GM21717 (cell line): ENCODE results near the gene SCRN1.
"Not testable (repeated sequence)": the region's sequence is repeated elsewhere in the genome, so short reads cannot be mapped to it uniquely, and the experiment has no call there.

Experiments
- ATAC-seq: cut with Tn5 transposase; IDR thresholded peaks from one replicate; pipeline ENCODE4 v1.9.1; 2021; ENCODE audit warnings: mild to moderate bottlenecking, moderate library complexity; ENCODE audit not compliant: unreplicated experiment

The SCRN1 gene

DNA sequence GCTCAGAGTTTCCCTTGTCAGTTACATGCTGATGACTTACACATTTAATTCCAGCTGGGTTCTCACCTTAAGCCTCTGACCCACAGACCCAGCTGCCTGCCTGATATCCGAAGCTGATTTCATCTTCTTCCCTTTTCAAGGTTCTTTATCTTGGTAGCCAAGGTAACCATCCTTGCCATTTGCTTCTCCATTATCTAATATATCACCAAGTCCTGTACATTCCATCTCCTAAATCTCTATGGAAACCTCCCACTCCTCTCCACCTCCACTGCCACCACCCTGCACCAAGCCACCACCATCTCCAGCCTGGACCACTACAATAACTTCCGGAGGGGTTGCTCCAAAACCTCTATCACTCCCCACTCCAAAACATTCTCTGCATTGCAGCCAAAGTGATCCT, 19.9 kb downstream of the SCRN1 start:
- ATAC-seq = no peak

DNA sequence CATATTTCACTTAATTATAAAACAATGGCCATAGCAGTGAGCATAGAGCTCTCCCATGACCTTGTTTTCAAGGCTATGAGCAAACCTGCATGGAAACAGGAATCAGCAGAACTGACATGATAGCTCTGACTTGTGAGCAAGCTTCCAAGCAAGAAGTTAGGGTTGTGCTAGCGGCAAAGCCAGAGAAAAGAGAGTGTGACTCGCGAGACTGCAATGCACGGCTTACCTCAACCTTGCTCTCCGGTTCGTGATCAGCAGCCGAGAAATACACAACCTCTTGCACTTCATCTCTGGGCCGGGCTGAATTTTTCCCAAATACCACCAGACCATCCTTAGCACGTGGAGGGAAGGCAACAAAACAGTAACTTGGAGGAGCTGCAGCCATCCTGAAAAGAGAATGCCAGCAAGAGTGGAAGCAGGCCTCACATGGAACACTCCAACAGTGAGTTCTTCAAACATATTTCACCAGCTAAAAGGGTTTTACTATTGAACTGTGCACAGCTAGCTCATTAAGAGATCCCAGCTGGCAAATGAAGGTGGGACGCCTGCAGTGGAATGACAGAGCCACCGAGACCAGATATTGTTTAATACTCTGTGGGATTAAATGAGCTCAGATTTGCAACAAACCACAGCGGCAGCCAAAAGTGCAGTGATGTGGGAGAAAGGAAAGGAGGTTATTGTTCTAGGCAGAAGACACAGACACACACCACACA, 20.8 kb downstream of the SCRN1 start:
- ATAC-seq = no peak

DNA sequence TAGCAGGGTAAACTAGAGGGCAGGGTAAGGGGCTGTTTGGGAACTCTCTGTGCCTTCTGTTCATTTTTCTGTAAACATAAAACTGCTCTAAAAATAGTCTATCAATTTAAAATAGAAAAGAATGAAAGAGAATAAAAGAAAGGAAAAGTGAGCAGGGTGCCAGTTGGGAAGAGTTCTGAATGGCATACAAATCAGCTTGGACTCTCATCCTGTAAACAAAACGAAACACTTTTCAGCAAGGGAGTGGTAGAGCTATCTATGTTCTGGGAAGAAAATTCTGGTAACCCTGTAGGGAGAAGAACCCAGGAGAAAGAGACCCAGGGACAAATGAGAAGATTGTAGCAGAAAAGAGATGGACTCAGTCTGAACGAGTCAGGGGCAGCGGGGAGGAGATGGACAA, 24.6 kb downstream of the SCRN1 start:
- ATAC-seq = no peak

DNA sequence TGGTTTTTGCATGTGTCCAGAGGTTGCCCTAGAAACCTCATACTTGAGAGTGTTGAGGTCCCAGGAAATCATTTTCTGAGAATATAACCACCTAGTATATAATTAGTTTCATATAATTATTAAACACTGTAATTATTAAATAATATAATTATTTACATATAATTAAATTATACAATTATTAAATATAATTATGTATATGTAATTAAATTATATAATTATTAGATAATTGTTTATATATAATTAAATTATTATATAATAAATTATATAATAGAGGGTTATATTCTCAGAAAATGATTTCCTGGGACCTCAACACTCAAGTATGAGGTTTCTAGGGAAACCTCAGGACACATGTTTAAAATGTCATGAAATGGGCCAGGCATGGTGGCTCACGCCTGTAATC, 27.6 kb downstream of the SCRN1 start:
- ATAC-seq = no peak

DNA sequence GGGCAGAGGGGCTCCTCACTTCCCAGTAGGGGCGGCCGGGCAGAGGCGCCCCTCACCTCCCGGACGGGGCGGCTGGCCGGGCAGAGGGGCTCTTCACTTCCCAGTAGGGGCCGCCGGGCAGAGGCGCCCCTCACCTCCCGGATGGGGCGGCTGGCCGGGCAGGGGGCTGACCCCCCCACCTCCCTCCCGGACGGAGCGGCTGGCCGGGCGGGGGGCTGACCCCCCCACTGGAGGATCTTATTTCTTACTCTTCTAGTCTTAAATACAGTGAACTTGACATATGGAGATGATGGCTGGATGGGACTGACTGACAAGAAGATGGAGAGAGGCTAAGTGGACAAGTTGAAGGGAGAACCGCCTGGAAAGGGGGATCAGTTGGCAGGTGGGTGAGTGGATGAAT, 28.0 kb downstream of the SCRN1 start:
- ATAC-seq = not testable (repeated sequence)

DNA sequence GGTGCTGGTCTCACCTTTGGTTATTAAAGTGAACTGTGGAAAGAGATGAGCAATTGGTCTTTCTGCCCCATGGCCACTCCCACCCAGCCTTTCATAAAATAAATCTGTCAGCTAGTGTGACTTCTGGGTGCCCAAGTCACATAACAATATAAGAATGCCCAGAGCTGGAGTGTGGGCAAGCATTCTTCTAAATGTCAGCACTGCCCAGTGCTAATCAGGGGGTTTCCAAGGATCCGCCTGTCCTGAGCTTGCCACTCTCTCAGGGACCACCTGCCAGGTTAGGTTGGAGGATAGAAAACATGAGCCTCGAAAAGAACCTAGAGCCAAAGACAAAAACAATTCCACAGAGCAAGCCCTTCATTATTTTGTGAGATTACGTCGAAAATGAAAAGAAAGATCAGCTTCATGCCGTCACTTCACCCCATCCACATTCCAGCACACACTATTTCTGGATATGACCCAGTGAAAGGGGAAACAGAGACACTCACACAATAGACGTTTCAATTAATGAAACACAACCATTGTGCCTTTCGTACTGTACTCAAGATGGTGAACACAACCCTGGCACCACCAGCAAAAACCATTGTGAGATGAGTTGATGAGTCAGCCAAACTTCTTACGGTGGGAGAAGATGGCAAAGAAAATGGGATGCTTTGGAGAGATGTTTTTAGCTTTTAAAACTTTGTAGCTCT, 30.8 kb downstream of the SCRN1 start:
- no peak for ATAC-seq

DNA sequence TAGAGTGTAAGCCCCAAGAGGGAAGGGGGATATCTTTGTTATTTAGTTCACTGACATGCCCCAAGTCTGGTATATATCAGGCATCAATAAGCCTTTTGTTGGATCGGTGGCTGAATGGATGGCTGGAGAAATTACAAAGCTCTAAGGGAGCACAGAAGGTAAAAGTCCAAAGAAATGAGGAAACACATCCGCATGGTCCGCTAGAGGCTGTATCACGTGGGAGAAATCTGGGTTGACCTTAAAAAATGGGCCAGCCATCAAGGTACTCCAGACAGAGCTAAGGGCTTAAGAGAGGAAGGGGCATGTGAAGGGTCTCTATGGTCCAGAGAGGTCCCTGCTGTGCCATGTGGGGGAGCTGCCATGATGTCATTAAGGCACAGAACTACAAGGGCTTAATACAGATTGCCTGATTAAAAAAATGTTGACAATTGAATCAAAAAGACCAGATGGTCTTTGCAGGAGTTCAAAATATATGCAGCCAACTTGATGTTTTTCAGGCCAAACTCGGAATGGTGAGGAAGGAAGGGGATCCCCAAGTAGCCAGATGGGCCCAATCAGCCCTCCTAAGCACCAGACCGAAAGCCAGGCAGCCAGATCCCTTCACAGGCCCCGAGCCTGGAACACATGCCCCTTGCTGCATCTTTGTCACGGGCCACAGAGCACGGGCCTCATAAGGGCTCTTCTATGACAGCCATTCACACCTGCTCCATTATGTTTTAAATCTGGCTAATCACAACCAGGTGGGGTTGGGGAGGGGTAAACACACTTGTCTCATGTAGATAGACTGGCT, 31.9 kb downstream of the SCRN1 start:
- no peak for ATAC-seq

DNA sequence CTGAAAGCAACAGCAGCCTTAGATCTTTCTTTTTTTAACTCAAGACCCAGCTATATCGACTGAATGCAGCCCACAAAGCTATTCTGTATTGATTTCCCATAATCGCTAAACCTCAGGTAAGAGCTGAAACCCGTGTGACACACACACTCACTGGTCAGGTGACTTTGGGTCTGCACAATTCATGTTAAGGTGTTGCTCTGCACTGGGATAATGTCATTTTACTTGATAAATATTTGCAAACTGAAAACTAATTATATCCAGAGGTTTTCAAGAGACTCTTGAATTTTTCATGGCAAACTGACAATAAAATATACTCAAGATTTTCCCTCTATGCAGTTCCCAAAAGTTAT, 33.1 kb downstream of the SCRN1 start:
- ATAC-seq = peak; percentile 27

DNA sequence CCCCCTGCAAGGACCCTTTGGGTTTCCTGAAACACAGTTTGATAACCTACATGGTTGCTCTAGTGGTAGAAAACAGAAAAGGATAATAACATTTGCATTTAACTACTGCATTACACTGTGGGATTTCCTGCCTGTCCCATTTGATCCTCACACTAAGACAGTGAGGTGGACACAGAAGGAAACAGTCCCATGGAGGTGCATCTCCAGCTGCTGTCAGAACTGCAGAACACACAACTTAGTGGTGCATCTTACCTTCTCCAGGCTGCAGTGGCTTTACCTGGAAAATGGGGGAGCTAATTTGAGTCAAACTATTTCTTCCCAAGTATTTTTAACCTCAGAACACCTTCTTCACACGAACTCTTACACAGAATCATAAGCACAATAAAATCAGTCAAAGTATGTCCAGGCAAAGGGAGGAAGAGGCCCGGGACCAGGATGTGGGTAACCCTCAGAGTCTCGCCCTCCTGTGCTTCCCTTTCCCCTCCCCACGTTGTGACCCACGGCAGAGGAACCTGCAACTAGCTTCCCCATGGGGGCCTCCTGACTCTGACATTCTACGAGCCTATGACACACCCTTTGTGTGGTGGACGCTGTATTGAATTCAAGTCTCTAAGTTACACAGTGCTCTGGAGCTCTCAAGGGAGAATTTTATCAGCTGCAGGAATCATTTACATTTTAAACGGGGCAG, 33.7 kb downstream of the SCRN1 start:
- peak; percentile 83 for ATAC-seq

DNA sequence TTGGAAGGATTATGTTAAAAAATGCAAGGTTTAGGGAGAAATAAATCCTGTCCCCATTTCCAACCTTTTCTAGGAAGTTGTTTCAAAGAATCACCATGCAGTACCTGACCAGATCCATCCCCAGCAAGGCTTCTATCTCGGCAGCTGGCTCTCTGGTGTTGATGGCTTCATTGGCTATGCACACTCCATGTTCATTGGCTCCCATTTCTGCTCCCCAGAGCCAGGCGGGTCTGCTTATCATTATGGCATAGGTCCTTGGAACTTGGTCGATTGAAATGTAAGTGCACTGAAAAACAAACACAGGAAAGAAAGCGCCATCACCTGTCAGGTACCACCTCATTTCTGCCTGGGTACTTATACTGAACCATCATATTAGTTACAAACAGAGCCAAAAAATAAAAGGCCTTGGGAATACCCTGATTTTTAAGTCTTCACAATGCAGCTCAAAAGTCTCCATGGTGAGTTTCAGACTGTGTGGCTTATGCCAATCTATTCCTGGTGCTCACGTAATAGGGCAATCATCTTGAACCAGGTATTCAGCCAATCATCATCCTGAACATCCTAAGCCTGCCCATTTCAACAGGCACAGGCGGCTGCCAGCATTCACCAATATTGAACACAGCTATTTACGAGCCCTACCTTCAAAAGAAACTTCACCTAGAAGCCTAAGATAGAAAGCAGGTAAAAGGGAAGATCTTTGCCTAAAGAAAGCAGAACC, 34.4 kb downstream of the SCRN1 start:
- ATAC-seq = no peak

DNA sequence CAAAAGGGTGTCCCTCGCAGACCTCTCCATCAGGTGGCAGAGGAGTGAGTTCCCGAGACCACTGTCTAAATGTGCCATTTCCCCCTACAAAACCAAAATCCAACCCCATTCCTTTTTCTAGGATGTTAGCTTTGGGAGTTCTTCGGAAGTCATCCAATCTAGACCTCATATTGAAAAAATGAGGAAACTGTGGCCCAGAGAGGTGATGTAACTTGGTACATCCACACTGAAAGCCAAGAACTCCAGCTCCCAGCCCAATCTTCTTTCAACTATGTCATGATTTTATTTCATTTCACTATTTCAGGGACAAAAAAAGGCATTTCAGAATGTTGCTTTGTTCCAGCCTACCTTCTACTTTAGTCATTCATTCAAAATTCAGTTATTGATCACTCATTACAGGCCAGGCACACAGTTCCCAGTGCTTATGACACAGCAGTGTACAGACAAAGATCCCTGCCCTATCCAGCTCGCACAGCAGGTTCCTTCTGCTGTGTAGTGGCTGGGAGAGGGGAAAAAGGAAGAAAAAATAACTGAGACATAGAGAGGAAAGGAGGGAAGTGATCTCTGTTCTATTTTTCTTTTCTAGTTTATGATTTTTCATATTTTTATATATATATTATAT, 35.8 kb downstream of the SCRN1 start:
- no peak for ATAC-seq

DNA sequence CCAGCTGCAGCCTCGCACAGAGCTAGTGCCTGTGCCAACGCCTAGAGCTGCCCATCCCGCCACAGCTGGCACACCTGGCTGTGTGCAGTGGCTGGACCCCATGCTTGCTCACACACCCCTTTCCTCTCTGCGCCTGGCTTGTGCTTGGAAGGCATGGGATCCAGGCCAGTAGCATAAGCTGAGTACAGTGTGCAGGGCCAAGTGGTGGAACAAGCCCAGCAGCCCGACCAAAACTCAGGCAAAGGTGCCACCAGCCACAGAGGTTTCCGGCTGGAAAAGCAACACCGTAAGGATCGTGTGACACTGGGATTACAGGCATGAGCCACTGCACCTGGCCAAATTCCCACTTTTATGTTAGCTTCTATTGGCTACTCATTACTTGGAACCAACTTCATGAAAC, 38.4 kb downstream of the SCRN1 start:
- ATAC-seq = no peak

DNA sequence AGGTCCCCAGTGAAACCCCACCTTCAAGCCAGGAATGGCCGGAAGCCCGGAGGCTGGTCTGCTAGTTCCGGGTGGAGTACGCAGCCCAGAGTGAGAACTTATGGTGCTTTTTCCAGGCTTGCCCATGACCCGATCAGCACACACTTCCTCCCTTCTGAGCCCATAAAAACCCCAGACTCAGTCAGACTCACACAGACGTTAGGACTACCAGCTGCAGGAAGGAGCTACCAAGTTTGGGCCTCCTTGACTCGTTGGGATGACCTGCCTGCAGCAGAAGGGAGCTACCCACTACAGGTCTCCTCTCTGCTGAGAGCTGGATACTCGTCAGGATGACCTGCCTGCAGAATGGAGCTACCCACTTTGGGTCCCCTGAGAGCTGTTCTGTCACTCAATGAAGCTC, 39.1 kb downstream of the SCRN1 start:
- no peak for ATAC-seq

DNA sequence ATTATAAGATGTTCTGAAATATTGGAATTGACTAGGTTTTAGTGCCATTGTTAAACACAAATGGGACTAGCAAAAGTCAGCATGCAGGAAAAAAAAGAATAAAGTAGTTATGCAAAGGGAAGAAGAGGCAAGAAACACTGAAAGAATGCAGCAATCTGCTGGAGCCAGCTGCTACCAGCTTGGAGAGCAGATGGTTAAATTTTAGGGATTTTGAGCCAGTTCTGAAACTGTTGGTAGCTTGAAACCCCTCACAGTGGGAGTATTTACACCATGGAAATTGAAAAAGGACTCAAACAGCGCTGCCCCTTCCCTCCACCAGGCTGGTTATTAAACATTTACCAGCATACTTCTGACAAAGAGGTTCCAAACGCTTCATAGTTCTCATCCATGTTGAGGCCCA, 41.0 kb downstream of the SCRN1 start:
- no peak for ATAC-seq

DNA sequence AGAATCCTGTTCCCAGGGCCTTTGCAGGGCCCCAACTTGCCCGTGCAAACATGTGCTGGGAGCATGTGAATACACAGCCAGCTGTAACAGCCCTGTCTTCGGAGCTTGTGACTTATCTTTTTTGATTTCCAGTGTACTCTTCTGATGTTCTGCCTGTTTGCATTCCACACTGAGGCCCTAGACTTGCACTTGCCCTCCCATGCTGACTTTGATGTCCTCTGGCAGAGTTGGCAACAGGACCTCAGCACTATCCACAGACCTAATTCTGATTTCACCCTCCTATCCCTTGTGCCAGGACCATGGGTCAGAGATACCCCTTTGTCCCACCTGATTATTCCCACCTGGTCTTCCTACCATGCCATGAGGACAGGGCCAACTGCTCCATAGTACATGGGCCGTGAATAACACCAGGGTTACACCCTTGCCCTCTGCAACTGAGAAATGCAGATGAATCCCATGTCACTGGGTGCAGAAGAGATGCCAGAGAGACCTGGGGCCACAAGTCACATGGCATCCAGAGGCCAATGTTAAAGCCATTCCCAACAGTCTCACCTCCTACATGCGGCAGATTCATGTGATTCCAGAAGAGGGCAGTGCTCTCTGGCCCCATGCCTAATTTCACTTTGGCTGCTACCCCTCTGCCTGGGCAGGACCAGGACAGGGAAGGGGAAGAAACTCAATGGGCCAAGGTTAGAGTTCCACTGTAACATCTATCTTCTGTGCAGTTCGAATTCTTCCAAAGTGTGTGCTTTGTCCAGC, 43.0 kb downstream of the SCRN1 start:
- no peak for ATAC-seq

DNA sequence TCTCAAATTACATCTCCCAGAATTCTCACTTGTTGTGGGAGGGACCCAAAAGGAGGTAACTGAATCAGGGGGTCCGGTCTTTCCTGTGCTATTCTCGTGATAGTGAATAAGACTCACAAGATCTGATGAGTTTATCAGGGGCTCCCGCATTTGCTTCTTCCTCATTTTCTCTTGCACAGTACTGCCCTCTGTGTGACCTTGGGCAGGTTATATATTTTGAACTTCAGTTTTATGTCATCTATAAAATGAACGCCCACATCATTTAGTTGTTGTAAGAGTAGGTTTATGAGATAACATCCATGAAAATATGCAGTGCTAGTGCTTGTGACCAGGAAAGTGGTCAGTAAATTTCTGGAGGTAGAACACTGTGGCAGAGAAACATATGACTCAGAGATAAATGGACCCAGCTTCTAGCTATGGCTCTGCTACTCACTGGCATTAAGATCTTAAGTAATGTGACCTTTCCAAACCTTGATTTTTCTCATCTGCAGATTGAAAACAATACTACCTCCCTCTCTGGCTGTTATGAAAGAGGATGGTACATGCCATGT, 44.3 kb downstream of the SCRN1 start:
- ATAC-seq = no peak

DNA sequence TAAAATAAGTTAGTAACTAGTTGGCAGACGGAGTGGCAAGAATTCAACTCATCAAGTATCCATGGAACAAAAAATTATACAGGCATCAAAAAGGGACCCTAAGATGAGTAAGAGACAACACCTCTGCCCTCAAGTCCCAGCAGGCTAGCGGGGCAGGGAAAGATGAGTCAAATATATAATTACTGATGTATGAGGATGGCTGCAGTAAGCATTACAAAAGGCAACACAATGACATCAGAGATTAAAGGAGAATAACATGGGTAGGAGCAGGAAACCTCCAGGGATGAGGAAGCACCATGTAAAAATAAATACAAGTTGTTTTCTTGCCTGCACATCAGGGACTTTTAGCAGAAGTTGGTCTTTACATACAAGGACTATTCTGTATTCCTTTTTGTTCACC, 49.4 kb downstream of the SCRN1 start:
- ATAC-seq = no peak

DNA sequence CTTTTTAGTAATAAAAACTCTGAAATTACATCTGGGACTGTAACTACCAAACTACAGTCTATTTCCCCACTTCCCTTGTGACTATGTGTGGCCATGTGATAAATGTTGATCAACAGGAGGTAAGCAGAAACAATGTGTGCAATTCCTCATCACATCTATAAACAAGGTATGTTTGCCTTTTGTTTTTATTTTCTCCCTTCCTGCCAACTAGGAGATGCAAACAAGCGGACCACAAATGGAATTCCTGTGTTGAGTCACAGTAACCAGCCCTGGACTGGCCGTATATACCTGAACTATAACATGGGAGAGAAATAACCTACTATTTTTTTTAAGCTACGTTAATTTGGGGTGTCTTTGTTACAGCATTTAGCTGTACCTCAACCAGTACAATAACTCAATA, 52.5 kb downstream of the SCRN1 start:
- no peak for ATAC-seq

DNA sequence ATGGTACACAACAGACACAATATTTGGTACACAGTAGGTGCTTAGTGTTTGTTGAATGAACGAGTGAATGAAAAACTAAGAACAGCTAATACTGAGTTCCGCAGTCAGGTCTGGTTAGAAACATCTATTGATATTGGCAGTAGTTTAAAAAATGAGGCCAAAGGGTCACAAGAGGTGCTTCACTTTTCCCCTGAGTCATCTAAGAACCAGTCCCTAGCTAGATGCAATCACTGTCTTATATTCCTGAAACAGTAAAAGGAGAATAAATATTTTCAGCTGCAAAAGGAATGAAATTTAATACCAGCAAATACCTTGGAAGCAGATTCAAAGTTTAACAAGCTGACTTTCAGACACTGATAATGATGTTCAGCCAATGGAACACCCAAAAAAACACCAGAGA, 54.5 kb downstream of the SCRN1 start:
- no peak for ATAC-seq
